ENCODE measurements around the gene GABRB3. TPM values are rescaled to one million over a fixed set of nuclear protein-coding genes. Genes with fewer than 3 reads are reported as not detected.

GABRB3 gene
- polyA plus RNA-seq, 1 donor from 2014 or later: 78.3 TPM

- Histone ChIP-seq H3K27ac (ENCODE audit: low read length) (no peak overlapping the region), H2AFZ (ENCODE audit: low read depth, low read length) (no peak overlapping the region), H3F3A (ENCODE audit: insufficient read depth, low read length, poor library complexity, severe bottlenecking) (peaks cover 2% of the 10 kb centered on the region), H3K9ac (ENCODE audit: low read length) (no peak overlapping the region), H3K79me2 (replicated peaks; ENCODE audit: insufficient read depth, low read length) (peaks cover 5% of the 10 kb centered on the region), H3K27me3 (ENCODE audit: insufficient read depth, low read depth, low read length) (no peaks in the 10 kb centered on the region), H3K9me3 (ENCODE audit: low read length) (no peaks in the 10 kb centered on the region), H3K4me3 (ENCODE audit: low read length) (peak overlapping the region; percentile 19), H3K36me3 (ENCODE audit: insufficient read depth, low read length) (no peaks in the 10 kb centered on the region), H3K4me2 (ENCODE audit: low read length) (no peak overlapping the region), H4K20me1 (ENCODE audit: insufficient read depth) (no peaks in the 10 kb centered on the region), H3K9me2 (ENCODE audit: insufficient read depth, low read length) (no peaks in the 10 kb centered on the region)
- no peak for TF ChIP-seq REST (IDR thresholded peaks at IDR 0.05; ENCODE audit: borderline replicate concordance)
- TF ChIP-seq MXI1 (conservative IDR thresholded peaks at IDR 0.05; ENCODE audit: poor library complexity, severe bottlenecking): no peak
- no peak for TF ChIP-seq POLR2AphosphoS5 (IDR thresholded peaks at IDR 0.05)
- no peak for TF ChIP-seq SMC3 (conservative IDR thresholded peaks at IDR 0.05; ENCODE audit: poor library complexity)
- no peak for TF ChIP-seq EP300 (conservative IDR thresholded peaks at IDR 0.05; ENCODE audit: poor library complexity, severe bottlenecking)
- no peak for TF ChIP-seq RAD21 (conservative IDR thresholded peaks at IDR 0.05)
- TF ChIP-seq CTCF (IDR thresholded peaks at IDR 0.05; ENCODE audit: poor library complexity, severe bottlenecking): no peak
- TF ChIP-seq EZH2 (IDR thresholded peaks at IDR 0.05; ENCODE audit: borderline replicate concordance, insufficient read depth, low read length, poor library complexity, severe bottlenecking): no peak
- TF ChIP-seq TAF1 (IDR thresholded peaks at IDR 0.05; ENCODE audit: low read depth): no peak
Measured at GRCh38 chr15:26641144-26641543, 131.7 kb downstream of the GABRB3 start.

- Histone ChIP-seq H3K27me3 (ENCODE audit: insufficient read depth, low read depth, low read length) (no peaks in the 10 kb centered on the region), H2AFZ (ENCODE audit: low read depth, low read length) (no peak overlapping the region), H3F3A (ENCODE audit: insufficient read depth, low read length, poor library complexity, severe bottlenecking) (peaks cover 2% of the 10 kb centered on the region), H3K4me2 (ENCODE audit: low read length) (no peak overlapping the region), H3K9me3 (ENCODE audit: low read length) (no peaks in the 10 kb centered on the region), H3K36me3 (ENCODE audit: insufficient read depth, low read length) (no peaks in the 10 kb centered on the region), H3K27ac (ENCODE audit: low read length) (no peak overlapping the region), H3K4me3 (ENCODE audit: low read length) (peak overlapping the region; percentile 19), H3K9ac (ENCODE audit: low read length) (no peak overlapping the region), H3K9me2 (ENCODE audit: insufficient read depth, low read length) (no peaks in the 10 kb centered on the region), H4K20me1 (ENCODE audit: insufficient read depth) (no peaks in the 10 kb centered on the region), H3K79me2 (replicated peaks; ENCODE audit: insufficient read depth, low read length) (peaks cover 5% of the 10 kb centered on the region)
- TF ChIP-seq TAF1 (IDR thresholded peaks at IDR 0.05; ENCODE audit: low read depth): no peak
- TF ChIP-seq EP300 (conservative IDR thresholded peaks at IDR 0.05; ENCODE audit: poor library complexity, severe bottlenecking): no peak
- no peak for TF ChIP-seq SMC3 (conservative IDR thresholded peaks at IDR 0.05; ENCODE audit: poor library complexity)
- no peak for TF ChIP-seq MXI1 (conservative IDR thresholded peaks at IDR 0.05; ENCODE audit: poor library complexity, severe bottlenecking)
- TF ChIP-seq CTCF (IDR thresholded peaks at IDR 0.05; ENCODE audit: poor library complexity, severe bottlenecking): no peak
- no peak for TF ChIP-seq EZH2 (IDR thresholded peaks at IDR 0.05; ENCODE audit: borderline replicate concordance, insufficient read depth, low read length, poor library complexity, severe bottlenecking)
- TF ChIP-seq REST (IDR thresholded peaks at IDR 0.05; ENCODE audit: borderline replicate concordance): no peak
- TF ChIP-seq RAD21 (conservative IDR thresholded peaks at IDR 0.05): no peak
- TF ChIP-seq POLR2AphosphoS5 (IDR thresholded peaks at IDR 0.05): no peak
Measured at GRCh38 chr15:26640601-26641000, 132.3 kb downstream of the GABRB3 start.
